ENCODE data around the gene FBLN1. TPM values are rescaled to one million over a fixed set of nuclear protein-coding genes. Genes with fewer than 3 reads are reported as not detected.
A peak's percentile ranks its signal among the peaks of the same experiment; 100 is the strongest.

The FBLN1 gene
- total RNA-seq, result 100 to 1,000 TPM in 1 of 2 donors, 10 to 100 TPM in 1; 92.8 to 354 TPM

- Histone ChIP-seq H3K4me1 (peaks cover 0 to 36% of the 10 kb centered on the region in 2 donors), H3K9me3 (no peaks in the 10 kb centered on the region), H3K27me3 (no peaks in the 10 kb centered on the region), H3K36me3 (no peaks in the 10 kb centered on the region), H3K4me3 (peak within 1 kb of the TSS; percentile 54 to 58), H3K27ac (peak within 1 kb of the TSS; percentile 66 to 77)
- DNase-seq (ENCODE audit: low spot score), result no peak
- TF ChIP-seq CTCF (IDR thresholded peaks at IDR 0.05), result peak in 1 of 2 donors; percentile 30
These were observed at the start of gene FBLN1 for GRCh38 chr22:45502215-45503049. TSS of gene FBLN1 (plus strand) at chr22:45502883. CDS start at chr22:45502986, 103 bp downstream.

- Histone ChIP-seq H3K27ac (no peak overlapping the region), H3K4me3 (no peak overlapping the region), H3K27me3 (no peaks in the 10 kb centered on the region), H3K4me1 (peaks cover 0 to 17% of the 10 kb centered on the region in 2 donors), H3K36me3 (no peaks in the 10 kb centered on the region), H3K9me3 (no peaks in the 10 kb centered on the region)
- TF ChIP-seq CTCF (IDR thresholded peaks at IDR 0.05), result no peak
- DNase-seq (ENCODE audit: low spot score), result no peak
These were observed 48.9 kb upstream of the FBLN1 start for GRCh38 chr22:45453764-45454163.

GRCh38 chr22:45454275-45454674, 48.4 kb upstream of the FBLN1 start:
- DNase-seq (ENCODE audit: low spot score), result no peak
- Histone ChIP-seq H3K36me3 (no peaks in the 10 kb centered on the region), H3K4me1 (peaks cover 0 to 17% of the 10 kb centered on the region in 2 donors), H3K9me3 (no peaks in the 10 kb centered on the region), H3K27me3 (no peaks in the 10 kb centered on the region), H3K27ac (no peak overlapping the region), H3K4me3 (no peak overlapping the region)
- TF ChIP-seq CTCF (IDR thresholded peaks at IDR 0.05), result no peak

- TF ChIP-seq CTCF (IDR thresholded peaks at IDR 0.05), result no peak
- no peak for DNase-seq (ENCODE audit: low spot score)
These were observed 47.5 kb upstream of the FBLN1 start for GRCh38 chr22:45455212-45455611.

GRCh38 chr22:45455621-45456020, 47.1 kb upstream of the FBLN1 start:
- no peaks in the 10 kb centered on the region for H3K9me3 ChIP-seq
- peaks cover 0 to 16% of the 10 kb centered on the region in 2 donors for H3K4me1 ChIP-seq
- no peak for DNase-seq (ENCODE audit: low spot score)
- no peak overlapping the region for H3K27ac ChIP-seq
- H3K27me3 ChIP-seq, result no peaks in the 10 kb centered on the region
- no peak for TF ChIP-seq CTCF (IDR thresholded peaks at IDR 0.05)
- no peak overlapping the region for H3K4me3 ChIP-seq
- no peaks in the 10 kb centered on the region for H3K36me3 ChIP-seq

More at GRCh38 chr22:45455212-45455611, 47.5 kb upstream of the FBLN1 start:
- no peaks in the 10 kb centered on the region for H3K27me3 ChIP-seq
- no peak overlapping the region for H3K27ac ChIP-seq
- H3K9me3 ChIP-seq, result no peaks in the 10 kb centered on the region
- no peak overlapping the region for H3K4me3 ChIP-seq
- peaks cover 0 to 20% of the 10 kb centered on the region in 2 donors for H3K4me1 ChIP-seq
- H3K36me3 ChIP-seq, result no peaks in the 10 kb centered on the region

All from right atrium auricular region (tissue), 2 donors.